PFSK-1 (cell line): ENCODE data around the gene ANKFN1.

Experiments
- FOXP2 ChIP-seq: optimal IDR thresholded peaks from 2 replicates; pipeline ENCODE3; 2011; ENCODE audit warnings: borderline replicate concordance, control low read depth, inconsistent platforms; ENCODE audit not compliant: insufficient read depth; ENCODE audit errors: extremely low read length, extremely low read depth
- POLR2AphosphoS5 ChIP-seq: IDR thresholded peaks from 2 replicates; pipeline ENCODE4 v1.6.1; 2012; ENCODE audit warnings: low read depth, mild to moderate bottlenecking, control low read depth, low read length, moderate library complexity
- SIN3A ChIP-seq: IDR thresholded peaks from 2 replicates; pipeline ENCODE4 v1.6.1; 2012; ENCODE audit warnings: mild to moderate bottlenecking, low read length, moderate library complexity, borderline replicate concordance; ENCODE audit not compliant: insufficient read depth
- TAF1 ChIP-seq: IDR thresholded peaks from 2 replicates; pipeline ENCODE4 v1.6.1; 2012; ENCODE audit warnings: low read length, control low read depth, borderline replicate concordance; ENCODE audit not compliant: insufficient read depth
- TF ChIP-seq, protein P1 (sequence below), 2 experiments: IDR thresholded peaks; 2 replicates each; pipeline versions ENCODE4 v1.6.1 to v1.8.0; 2011 to 2012; ENCODE audit warnings: low read depth in 2 of 2, low read length in 2 of 2, control low read depth in 1 of 2, inconsistent platforms in 1 of 2, mild to moderate bottlenecking in 1 of 2, moderate library complexity in 1 of 2; ENCODE audit not compliant: insufficient read depth in 1 of 2

ANKFN1 gene

DNA sequence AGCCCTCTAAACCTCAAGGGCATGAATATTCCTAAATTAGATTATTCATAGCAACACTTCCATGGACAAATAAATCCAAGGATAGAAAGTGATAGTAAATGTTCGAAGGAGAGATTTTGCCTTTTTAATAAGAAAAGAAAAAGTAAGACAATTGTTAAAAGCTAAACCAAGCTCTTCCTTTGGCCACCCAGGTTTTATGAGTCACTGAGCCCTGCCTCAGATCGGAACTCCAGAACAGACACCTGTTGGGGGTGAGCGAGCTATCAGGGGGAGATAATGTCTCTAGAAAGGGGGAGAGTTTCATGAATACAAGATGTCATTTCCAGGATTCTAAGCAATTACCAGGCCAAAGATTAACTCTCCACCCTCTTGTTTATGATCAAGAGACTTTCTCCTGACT, 171.4 kb downstream of the ANKFN1 start:
- TF ChIP-seq POLR2AphosphoS5 (no peak), TAF1 (no peak), FOXP2 (no peak), SIN3A (no peak)
- TF ChIP-seq, protein P1, sequence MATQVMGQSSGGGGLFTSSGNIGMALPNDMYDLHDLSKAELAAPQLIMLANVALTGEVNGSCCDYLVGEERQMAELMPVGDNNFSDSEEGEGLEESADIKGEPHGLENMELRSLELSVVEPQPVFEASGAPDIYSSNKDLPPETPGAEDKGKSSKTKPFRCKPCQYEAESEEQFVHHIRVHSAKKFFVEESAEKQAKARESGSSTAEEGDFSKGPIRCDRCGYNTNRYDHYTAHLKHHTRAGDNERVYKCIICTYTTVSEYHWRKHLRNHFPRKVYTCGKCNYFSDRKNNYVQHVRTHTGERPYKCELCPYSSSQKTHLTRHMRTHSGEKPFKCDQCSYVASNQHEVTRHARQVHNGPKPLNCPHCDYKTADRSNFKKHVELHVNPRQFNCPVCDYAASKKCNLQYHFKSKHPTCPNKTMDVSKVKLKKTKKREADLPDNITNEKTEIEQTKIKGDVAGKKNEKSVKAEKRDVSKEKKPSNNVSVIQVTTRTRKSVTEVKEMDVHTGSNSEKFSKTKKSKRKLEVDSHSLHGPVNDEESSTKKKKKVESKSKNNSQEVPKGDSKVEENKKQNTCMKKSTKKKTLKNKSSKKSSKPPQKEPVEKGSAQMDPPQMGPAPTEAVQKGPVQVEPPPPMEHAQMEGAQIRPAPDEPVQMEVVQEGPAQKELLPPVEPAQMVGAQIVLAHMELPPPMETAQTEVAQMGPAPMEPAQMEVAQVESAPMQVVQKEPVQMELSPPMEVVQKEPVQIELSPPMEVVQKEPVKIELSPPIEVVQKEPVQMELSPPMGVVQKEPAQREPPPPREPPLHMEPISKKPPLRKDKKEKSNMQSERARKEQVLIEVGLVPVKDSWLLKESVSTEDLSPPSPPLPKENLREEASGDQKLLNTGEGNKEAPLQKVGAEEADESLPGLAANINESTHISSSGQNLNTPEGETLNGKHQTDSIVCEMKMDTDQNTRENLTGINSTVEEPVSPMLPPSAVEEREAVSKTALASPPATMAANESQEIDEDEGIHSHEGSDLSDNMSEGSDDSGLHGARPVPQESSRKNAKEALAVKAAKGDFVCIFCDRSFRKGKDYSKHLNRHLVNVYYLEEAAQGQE (IDR thresholded peaks at IDR 0.05; ENCODE audit: insufficient read depth in 1 of 2, low read depth in 2 of 2, low read length in 2 of 2): no peak

DNA sequence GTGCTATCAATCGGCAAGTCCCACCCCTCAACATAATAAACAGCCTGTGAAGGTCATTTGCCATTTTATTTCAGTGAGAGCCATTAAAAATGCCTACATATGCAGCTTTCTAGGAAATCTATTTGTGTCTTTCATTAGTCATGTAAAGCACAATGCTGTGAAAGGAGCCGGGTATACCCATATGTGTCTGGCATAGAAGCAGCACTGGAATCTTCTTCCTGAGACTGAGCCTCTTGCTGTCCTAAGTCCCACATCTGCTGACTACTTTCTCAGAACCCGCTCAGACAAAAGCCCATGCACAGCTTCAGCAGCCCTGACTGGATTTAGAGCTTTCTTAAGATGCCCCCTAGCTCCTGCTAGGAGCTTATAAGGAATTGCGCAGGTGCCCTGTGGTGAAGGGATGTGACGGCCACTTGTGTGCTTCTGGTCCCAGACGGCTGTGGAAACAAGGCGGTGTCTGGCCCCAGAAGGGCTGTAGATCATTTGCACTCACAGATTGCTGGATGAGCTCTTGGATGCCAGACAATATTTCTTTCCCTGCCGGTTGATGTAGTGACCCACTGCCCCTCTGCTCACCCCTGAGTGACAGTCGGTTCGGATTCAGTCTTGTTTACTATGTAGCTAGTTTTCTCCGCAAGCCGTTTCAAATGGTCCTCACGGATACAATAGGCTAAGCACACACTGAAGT, 172.2 kb downstream of the ANKFN1 start:
- no peak for TF ChIP-seq FOXP2
- TF ChIP-seq, protein P1 (IDR thresholded peaks at IDR 0.05; ENCODE audit: insufficient read depth in 1 of 2, low read depth in 2 of 2, low read length in 2 of 2): no peak
- TF ChIP-seq TAF1: no peak
- no peak for TF ChIP-seq POLR2AphosphoS5
- no peak for TF ChIP-seq SIN3A

DNA sequence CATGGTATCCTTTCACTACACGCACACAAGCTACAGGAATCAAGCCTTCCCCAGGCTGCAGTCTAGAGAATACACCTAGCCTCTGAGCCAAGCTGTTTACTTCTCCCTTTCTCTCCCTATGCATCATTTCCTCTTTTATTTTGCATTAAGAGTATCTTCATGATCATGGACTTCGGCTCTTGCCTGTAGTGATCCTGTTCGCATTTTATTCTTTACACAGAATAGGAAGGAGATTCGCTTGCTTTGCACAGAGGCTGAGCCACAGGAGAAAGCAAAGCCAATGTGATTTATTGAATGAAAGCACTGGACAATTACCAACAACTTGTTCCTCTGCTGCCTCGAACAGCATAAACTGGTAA, 172.7 kb downstream of the ANKFN1 start:
- TF ChIP-seq, protein P1 (IDR thresholded peaks at IDR 0.05; ENCODE audit: insufficient read depth in 1 of 2, low read depth in 2 of 2, low read length in 2 of 2): no peak
- TF ChIP-seq POLR2AphosphoS5 (no peak), TAF1 (no peak), SIN3A (no peak), FOXP2 (no peak)

DNA sequence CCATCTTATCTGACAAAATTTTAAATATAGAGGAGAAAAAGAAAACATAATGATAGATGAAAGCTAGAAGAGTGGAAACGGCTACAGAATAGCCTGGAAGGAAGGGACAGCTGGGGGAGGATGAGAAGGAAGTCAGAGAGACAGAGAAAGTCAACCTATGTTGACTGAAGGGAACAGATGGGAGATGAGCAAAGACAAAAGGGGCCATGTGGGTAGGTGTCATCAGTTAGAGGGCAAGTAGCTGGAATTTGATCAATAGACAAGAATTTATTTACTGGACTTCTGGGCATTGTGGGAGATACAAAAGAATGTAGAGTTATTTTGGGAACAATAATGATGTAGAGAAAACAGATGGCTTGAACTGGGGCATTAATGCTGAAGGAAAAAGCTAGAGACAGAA, 194.4 kb downstream of the ANKFN1 start:
- no peak for TF ChIP-seq POLR2AphosphoS5
- TF ChIP-seq, protein P1 (IDR thresholded peaks at IDR 0.05; ENCODE audit: insufficient read depth in 1 of 2, low read depth in 2 of 2, low read length in 2 of 2): no peak
- TF ChIP-seq FOXP2: no peak
- TF ChIP-seq SIN3A: no peak
- TF ChIP-seq TAF1: no peak

DNA sequence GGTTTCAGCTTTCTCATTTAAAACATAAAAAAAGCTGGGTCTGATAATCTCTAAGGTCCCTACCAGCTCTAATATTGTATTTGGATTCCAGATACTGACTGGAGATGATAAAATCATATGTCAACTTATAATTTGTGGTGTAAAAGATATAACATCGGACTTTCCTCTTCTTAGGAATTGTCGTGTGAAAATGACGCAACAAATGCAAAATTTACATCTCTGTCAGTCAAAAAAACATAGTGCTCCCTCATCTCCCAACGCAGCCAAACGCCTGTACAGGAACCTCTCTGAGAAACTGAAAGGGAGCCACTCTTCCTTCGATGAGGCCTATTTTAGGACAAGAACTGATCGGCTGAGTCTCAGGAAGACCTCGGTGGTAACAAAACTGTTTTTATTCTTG, 197.3 kb downstream of the ANKFN1 start:
- 0 out of 2 replicates have a peak, but pooled peaks have one; percentile 50 for TF ChIP-seq TAF1
- no peak for TF ChIP-seq SIN3A
- no peak for TF ChIP-seq FOXP2
- TF ChIP-seq, protein P1 (IDR thresholded peaks at IDR 0.05; ENCODE audit: insufficient read depth in 1 of 2, low read depth in 2 of 2, low read length in 2 of 2): no peak
- peak; percentile 48; the same call in 1 of the 2 replicates for TF ChIP-seq POLR2AphosphoS5
